CD14-positive monocyte (primary cell): ENCODE data around the gene PPARG. TPM values are rescaled to one million over a fixed set of nuclear protein-coding genes. Genes with fewer than 3 reads are reported as not detected.

Source experiments
- DNase-seq, 3 donors: peaks; one replicate each; pipeline ENCODE4 v3.0.0-alpha.2; 2011 to 2022
- H2AFZ ChIP-seq: 2 replicates; pipeline ENCODE4 v1.6.0; 2012; ENCODE audit warnings: mild to moderate bottlenecking, low read depth, low read length, inconsistent platforms; ENCODE audit not compliant: insufficient read depth, poor library complexity, severe bottlenecking
- H3K27ac ChIP-seq, 2 donors: 1 replicate in 1 of 2; 2 replicates in 1 of 2; pipeline ENCODE4 v1.5.1; 2012 to 2013; ENCODE audit warnings: low read length in 2 of 2, control low read depth in 1 of 2, inconsistent platforms in 1 of 2, low read depth in 1 of 2, mild to moderate bottlenecking in 1 of 2
- H3K27me3 ChIP-seq, 2 donors: one replicate each; pipeline versions ENCODE4 v1.6.0 to v1.6.1; 2011 to 2013; ENCODE audit warnings: low read length in 2 of 2; ENCODE audit not compliant: control insufficient read depth in 2 of 2, insufficient read depth in 2 of 2
- H3K36me3 ChIP-seq, 2 donors: replicated peaks in 1 of 2; 1 replicate in 1 of 2; 2 replicates in 1 of 2; pipeline versions ENCODE4 v1.5.1 to v1.6.1; 2012 to 2013; ENCODE audit warnings: low read length in 2 of 2, control low read depth in 1 of 2, inconsistent platforms in 1 of 2, mild to moderate bottlenecking in 1 of 2; ENCODE audit not compliant: insufficient read depth in 2 of 2, control insufficient read depth in 1 of 2
- H3K4me1 ChIP-seq, 2 donors: 1 replicate in 1 of 2; 2 replicates in 1 of 2; pipeline versions ENCODE4 v1.5.1 to v1.6.1; 2012 to 2013; ENCODE audit warnings: low read length in 2 of 2, control low read depth in 1 of 2, inconsistent platforms in 1 of 2, mild to moderate bottlenecking in 1 of 2, moderate library complexity in 1 of 2; ENCODE audit not compliant: insufficient read depth in 2 of 2, control insufficient read depth in 1 of 2
- H3K4me2 ChIP-seq: replicated peaks from 2 replicates; pipeline ENCODE3; 2012; ENCODE audit warnings: low read length, moderate library complexity, mild to moderate bottlenecking; ENCODE audit not compliant: poor library complexity, severe bottlenecking; ENCODE audit errors: extremely low read depth
- H3K4me3 ChIP-seq, 3 experiments: fragments of 200-600 bp in 1 of 3; sonication (generic) in 1 of 3; replicated peaks in 1 of 3; 1 replicate in 2 of 3; 2 replicates in 1 of 3; pipeline ENCODE4 v1.5.1; 2011 to 2013; ENCODE audit warnings: low read length in 3 of 3, mild to moderate bottlenecking in 3 of 3, control low read depth in 2 of 3, low read depth in 2 of 3, inconsistent platforms in 1 of 3, moderate library complexity in 1 of 3
- H3K79me2 ChIP-seq: 2 replicates; pipeline ENCODE4 v1.6.0; 2012; ENCODE audit warnings: mild to moderate bottlenecking, control low read depth, inconsistent platforms, low read length, moderate library complexity; ENCODE audit not compliant: insufficient read depth
- H3K9ac ChIP-seq: 2 replicates; pipeline ENCODE4 v1.6.0; 2017; ENCODE audit warnings: low read length, mild to moderate bottlenecking; ENCODE audit not compliant: insufficient read depth, poor library complexity, severe bottlenecking
- H3K9me3 ChIP-seq, 2 donors: replicated peaks in 1 of 2; 1 replicate in 1 of 2; 2 replicates in 1 of 2; pipeline versions ENCODE4 v1.5.1 to v1.6.1; 2012 to 2013; ENCODE audit warnings: low read length in 2 of 2, control low read depth in 1 of 2; ENCODE audit not compliant: control insufficient read depth in 1 of 2, insufficient read depth in 1 of 2
- H4K20me1 ChIP-seq: 2 replicates; pipeline ENCODE4 v1.6.0; 2012; ENCODE audit warnings: mild to moderate bottlenecking, low read length, control low read depth, moderate library complexity; ENCODE audit not compliant: insufficient read depth
- H3K27ac Mint-ChIP-seq, 7 donors: one replicate each; pipeline ENCODE4 v1.8.0; 2020; ENCODE audit warnings: mild to moderate bottlenecking in 7 of 7, mixed read lengths in 7 of 7, moderate library complexity in 6 of 7, inconsistent platforms in 2 of 7
- H3K27me3 Mint-ChIP-seq, 3 donors: one replicate each; pipeline ENCODE4 v1.8.0; 2021 to 2022; ENCODE audit warnings: low read depth in 3 of 3, mild to moderate bottlenecking in 3 of 3, mixed read lengths in 3 of 3, moderate library complexity in 3 of 3, inconsistent platforms in 1 of 3
- H3K36me3 Mint-ChIP-seq, 2 donors: one replicate each; pipeline ENCODE4 v1.8.0; 2020; ENCODE audit warnings: mixed read lengths in 2 of 2, inconsistent platforms in 1 of 2, mild to moderate bottlenecking in 1 of 2
- H3K4me1 Mint-ChIP-seq: one replicate; pipeline ENCODE4 v1.8.0; 2020; ENCODE audit warnings: mild to moderate bottlenecking, mixed read lengths
- H3K4me3 Mint-ChIP-seq, 2 donors: one replicate each; pipeline ENCODE4 v1.8.0; 2020; ENCODE audit warnings: mild to moderate bottlenecking in 2 of 2, mixed read lengths in 2 of 2, moderate library complexity in 1 of 2
- H3K9me3 Mint-ChIP-seq, 7 donors: one replicate each; pipeline ENCODE4 v1.8.0; 2020 to 2022; ENCODE audit warnings: mixed read lengths in 7 of 7, mild to moderate bottlenecking in 6 of 7, moderate library complexity in 6 of 7, inconsistent platforms in 2 of 7
- WGBS: methylation state at CpG from one replicate; pipeline ENCODE4 v1.1.5; 2013; ENCODE audit warnings: missing lambda C conversion rate; ENCODE audit not compliant: insufficient coverage; 5-methylcytosine and 5-hydroxymethylcytosine counted together
- intact Hi-C, 2 donors: fragments of 100-400 bp; cut with micrococcal nuclease; formaldehyde crosslinking; loops; one replicate each; pipeline versions ENCODE4 v1.15.0 to v1.15.1; 2023
- polyA plus RNA-seq, 3 donors: library from polyadenylated mRNA; depleted of rRNA in 1 of 3; unstranded in 2 of 3; stranded (reverse) in 1 of 3; fragments of 300-500 nt in 2 of 3; fragments of >200 nt in 1 of 3; fragmentation: Illumina TruSeq in 2 of 3; gene quantifications; 1 replicate in 2 of 3; 2 replicates in 1 of 3; pipeline ENCODE4 v1.2.3, GENCODE V29; 2012 to 2021
- TF ChIP-seq, protein P1 (sequence below): fragments of 200-600 bp; IDR thresholded peaks from one replicate; pipeline ENCODE4 v1.8.0; 2022; ENCODE audit warnings: antibody characterized with exemption, mild to moderate bottlenecking

Gene PPARG
- polyA plus RNA-seq, 3 donors, result 0.56 to 2.0 (median 0.97) TPM

DNA sequence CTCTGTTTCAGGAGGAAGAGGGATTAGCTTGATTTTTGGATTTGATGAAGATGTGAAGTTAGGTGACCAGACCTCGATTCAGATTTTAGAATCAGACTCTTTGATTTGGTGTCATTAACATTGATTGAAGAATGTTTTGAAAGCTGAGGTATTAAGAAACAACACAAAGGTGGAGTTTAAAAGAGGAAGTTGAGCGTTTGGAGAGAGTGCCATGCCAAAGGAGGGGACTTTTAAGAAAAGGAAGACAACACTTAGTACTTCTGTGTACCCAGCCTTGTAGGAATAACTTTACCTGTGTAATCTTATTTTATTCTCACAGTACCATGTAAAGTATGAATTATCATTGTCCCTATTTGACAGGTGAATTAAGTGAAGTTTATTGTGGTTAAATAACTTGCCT, 34.4 kb downstream of the PPARG start:
- H2AFZ ChIP-seq, result no peak overlapping the region
- 10% methylated on average over 2 of the region's 2 CpGs for WGBS
- Mint-ChIP-seq H3K4me1 (peaks cover 54% of the 10 kb centered on the region), H3K27ac (peak overlapping the region; percentile 2 to 96 (median 81)), H3K9me3 (no peaks in the 10 kb centered on the region), H3K36me3 (peaks cover 0 to 3% of the 10 kb centered on the region in 2 donors), H3K27me3 (peaks cover 0 to 10% (median 0%) of the 10 kb centered on the region in 3 donors), H3K4me3 (peak overlapping the region in 1 of 2 donors; percentile 9)
- intact Hi-C loops, result loop anchor here in 1 of 2 donors (5.0 kb wide), 1 partner anchor 39 kb away; no protein-coding TSS in a partner anchor
- H3K9me3 ChIP-seq, result no peaks in the 10 kb centered on the region
- no peaks in the 10 kb centered on the region for H3K79me2 ChIP-seq
- H3K4me1 ChIP-seq, result peaks cover 51 to 56% of the 10 kb centered on the region in 2 donors
- H3K27ac ChIP-seq, result no peak overlapping the region
- H3K9ac ChIP-seq, result no peak overlapping the region
- peak overlapping the region; percentile 36 for H3K4me2 ChIP-seq
- peak; percentile 36 to 75 (median 65) for DNase-seq
- no peaks in the 10 kb centered on the region for H4K20me1 ChIP-seq
- TF ChIP-seq, protein P1, sequence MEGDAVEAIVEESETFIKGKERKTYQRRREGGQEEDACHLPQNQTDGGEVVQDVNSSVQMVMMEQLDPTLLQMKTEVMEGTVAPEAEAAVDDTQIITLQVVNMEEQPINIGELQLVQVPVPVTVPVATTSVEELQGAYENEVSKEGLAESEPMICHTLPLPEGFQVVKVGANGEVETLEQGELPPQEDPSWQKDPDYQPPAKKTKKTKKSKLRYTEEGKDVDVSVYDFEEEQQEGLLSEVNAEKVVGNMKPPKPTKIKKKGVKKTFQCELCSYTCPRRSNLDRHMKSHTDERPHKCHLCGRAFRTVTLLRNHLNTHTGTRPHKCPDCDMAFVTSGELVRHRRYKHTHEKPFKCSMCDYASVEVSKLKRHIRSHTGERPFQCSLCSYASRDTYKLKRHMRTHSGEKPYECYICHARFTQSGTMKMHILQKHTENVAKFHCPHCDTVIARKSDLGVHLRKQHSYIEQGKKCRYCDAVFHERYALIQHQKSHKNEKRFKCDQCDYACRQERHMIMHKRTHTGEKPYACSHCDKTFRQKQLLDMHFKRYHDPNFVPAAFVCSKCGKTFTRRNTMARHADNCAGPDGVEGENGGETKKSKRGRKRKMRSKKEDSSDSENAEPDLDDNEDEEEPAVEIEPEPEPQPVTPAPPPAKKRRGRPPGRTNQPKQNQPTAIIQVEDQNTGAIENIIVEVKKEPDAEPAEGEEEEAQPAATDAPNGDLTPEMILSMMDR, result no peak
- peak overlapping the region in 1 of 3 experiments; percentile 9 for H3K4me3 ChIP-seq
- H3K27me3 ChIP-seq, result no peaks in the 10 kb centered on the region
- no peaks in the 10 kb centered on the region for H3K36me3 ChIP-seq

DNA sequence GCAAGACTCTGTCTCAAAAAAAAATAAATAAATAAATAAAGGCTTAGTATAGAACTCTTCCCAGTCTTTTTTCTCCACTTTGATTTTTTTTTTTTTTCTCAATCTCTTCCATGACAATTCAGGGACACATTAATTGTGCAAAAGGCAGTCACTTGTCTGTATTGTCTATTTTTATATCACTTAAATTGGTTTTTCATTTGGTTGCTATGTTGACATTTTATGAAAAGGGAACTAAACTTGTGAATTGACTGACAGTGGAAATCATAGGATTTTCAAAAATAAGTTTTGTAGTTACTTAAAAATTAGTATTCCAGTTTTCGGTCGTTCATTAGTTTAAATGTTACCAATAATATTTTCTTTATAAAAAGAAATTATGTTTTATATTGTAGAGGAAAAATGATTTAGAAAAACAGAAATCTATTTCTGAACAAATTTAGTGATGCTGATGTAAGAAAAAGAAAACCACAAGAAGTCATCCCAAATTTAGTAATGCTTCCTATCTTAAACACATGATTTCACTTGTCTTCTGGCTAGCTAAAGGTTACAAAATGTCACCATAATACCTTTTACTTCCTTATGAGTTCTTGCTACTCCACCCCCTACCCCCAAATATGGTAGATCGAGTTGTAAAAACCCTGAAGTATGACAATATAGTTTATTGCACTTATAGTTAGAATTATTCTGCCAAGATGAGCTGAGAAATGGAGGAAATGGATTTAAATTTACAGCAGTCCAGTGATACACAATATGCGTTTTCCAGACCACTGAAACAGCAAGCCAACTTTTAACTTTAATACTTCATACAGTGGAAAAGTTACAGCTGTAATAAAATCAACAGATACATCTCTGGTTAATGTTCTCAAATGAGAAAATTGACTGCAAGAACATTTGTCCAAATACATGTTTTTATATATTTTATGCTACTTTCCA, 37.0 kb downstream of the PPARG start:
- TF ChIP-seq, protein P1, result no peak
- Mint-ChIP-seq H3K27ac (peak overlapping the region; percentile 92 to 98 (median 95)), H3K4me1 (peaks cover 61% of the 10 kb centered on the region), H3K9me3 (no peaks in the 10 kb centered on the region), H3K4me3 (peak overlapping the region in 1 of 2 donors; percentile 46), H3K36me3 (peaks cover 0 to 3% of the 10 kb centered on the region in 2 donors), H3K27me3 (peaks cover 0 to 8% (median 0%) of the 10 kb centered on the region in 3 donors)
- no peaks in the 10 kb centered on the region for H3K9me3 ChIP-seq
- intact Hi-C loops, result no loop called here
- H3K4me3 ChIP-seq, result peak overlapping the region in 1 of 3 experiments; percentile 3
- H3K9ac ChIP-seq, result no peak overlapping the region
- no peaks in the 10 kb centered on the region for H3K79me2 ChIP-seq
- H3K36me3 ChIP-seq, result no peaks in the 10 kb centered on the region
- no CpG with 5 or more reads among the region's 4 CpGs for WGBS
- peak overlapping the region; percentile 37 for H3K4me2 ChIP-seq
- H3K27me3 ChIP-seq, result no peaks in the 10 kb centered on the region
- H3K27ac ChIP-seq, result peak overlapping the region; percentile 64 to 87
- peak; percentile 79 to 90 (median 86) for DNase-seq
- H3K4me1 ChIP-seq, result peaks cover 60 to 67% of the 10 kb centered on the region in 2 donors
- H4K20me1 ChIP-seq, result no peaks in the 10 kb centered on the region
- H2AFZ ChIP-seq, result no peak overlapping the region
